Esophagus squamous epithelium (tissue), 5 donors: ENCODE measurements around the gene EBF4. TPM values are rescaled to one million over a fixed set of nuclear protein-coding genes. Genes with fewer than 3 reads are reported as not detected.
A peak's percentile ranks its signal among the peaks of the same experiment; 100 is the strongest.
"Not testable (repeated sequence)": the region's sequence is repeated elsewhere in the genome, so short reads cannot be mapped to it uniquely, and the experiment has no call there.

Experiments
- DNase-seq: peaks from one replicate; lab custom pipeline; 2025; lab: John Stamatoyannopoulos, UW
- H3K27ac ChIP-seq, 4 donors: fragments of 200-600 bp; sonication (generic); one replicate each; pipeline ENCODE4 v1.5.1; 2016 to 2019; ENCODE audit warnings: mild to moderate bottlenecking in 1 of 4
- H3K27me3 ChIP-seq, 4 donors: fragments of 200-600 bp; sonication (generic); 1 replicate in 3 of 4; 2 replicates in 1 of 4; pipeline versions ENCODE4 v1.5.1 to v1.6.0; 2017 to 2021; ENCODE audit warnings: antibody characterized with exemption in 1 of 4
- H3K36me3 ChIP-seq, 3 donors: fragments of 200-600 bp; sonication (generic); one replicate each; pipeline ENCODE4 v1.5.1; 2016 to 2019
- H3K4me1 ChIP-seq, 3 donors: fragments of 200-600 bp; sonication (generic); one replicate each; pipeline ENCODE4 v1.5.1; 2017 to 2019
- H3K4me3 ChIP-seq, 4 donors: fragments of 200-600 bp; sonication (generic); 1 replicate in 3 of 4; 2 replicates in 1 of 4; pipeline ENCODE4 v1.5.1; 2016 to 2019; ENCODE audit warnings: mild to moderate bottlenecking in 2 of 4, moderate library complexity in 1 of 4
- H3K9me3 ChIP-seq, 3 donors: fragments of 200-600 bp; sonication (generic); one replicate each; pipeline ENCODE4 v1.5.1; 2016 to 2019
- CTCF ChIP-seq, 6 experiments: fragments of 450-650 bp in 4 of 6; fragments of 200-600 bp in 2 of 6; sonication (generic) in 2 of 6; IDR thresholded peaks; one replicate each; pipeline ENCODE4 v1.5.1; 2016 to 2019; ENCODE audit warnings: antibody characterized with exemption in 6 of 6, mild to moderate bottlenecking in 4 of 6, moderate library complexity in 4 of 6
- POLR2A ChIP-seq, 4 donors: fragments of 450-650 bp; IDR thresholded peaks; one replicate each; pipeline ENCODE4 v1.6.1; 2017; ENCODE audit warnings: antibody characterized with exemption in 4 of 4, mild to moderate bottlenecking in 4 of 4, moderate library complexity in 3 of 4
- WGBS, 2 donors: methylation state at CpG; one replicate each; pipeline ENCODE4 v1.1.5; 2018; 5-methylcytosine and 5-hydroxymethylcytosine counted together
- intact Hi-C: fragments of 100-400 bp; cut with DNase I; formaldehyde crosslinking; loops from one replicate; pipeline ENCODE4 v1.15.0; 2022
- total RNA-seq, 4 donors: library from RNA; depleted of rRNA; stranded (reverse); fragments of >200 nt; gene quantifications; one replicate each; pipeline ENCODE4 v1.1.0, GENCODE V29; 2016
- donor health status: DM: yes; HTN: yes; CAD: no.

Gene EBF4
- total RNA-seq, 4 donors from 2014 or later: 3.2 to 10.4 (median 7.2) TPM

GRCh38 chr20:2694008-2694471 is 1.5 kb downstream of the EBF4 start:
- Histone ChIP-seq H3K4me1 (peaks cover 6 to 27% (median 14%) of the 10 kb centered on the region in 3 donors), H3K4me3 (peak overlapping the region in 3 of 4 donors; percentile 33 to 71 (median 61)), H3K27ac (no peak overlapping the region), H3K36me3 (no peaks in the 10 kb centered on the region), H3K27me3 (peaks cover 0 to 67% (median 6%) of the 10 kb centered on the region in 4 donors), H3K9me3 (no peaks in the 10 kb centered on the region)
- WGBS, 2 donors: 42% methylated on average over 10 of the region's 23 CpGs; no CpG with 5 or more reads in 1 of the 2 donors
- intact Hi-C loops: no loop called here
- no peak for DNase-seq
- TF ChIP-seq CTCF (IDR thresholded peaks at IDR 0.05): no peak
- no peak for TF ChIP-seq POLR2A (IDR thresholded peaks at IDR 0.05)

- WGBS, 2 donors: 70 to 81% methylated on average over 12 to 13 of the region's 13 CpGs
- H3K4me1 ChIP-seq: peaks cover 6 to 27% (median 14%) of the 10 kb centered on the region in 3 donors
- H3K27me3 ChIP-seq: peaks cover 0 to 67% (median 6%) of the 10 kb centered on the region in 4 donors
- no peaks in the 10 kb centered on the region for H3K36me3 ChIP-seq
- H3K27ac ChIP-seq: no peak overlapping the region
- no peak for DNase-seq
- no peak for TF ChIP-seq POLR2A (IDR thresholded peaks at IDR 0.05)
- TF ChIP-seq CTCF (IDR thresholded peaks at IDR 0.05): no peak
- intact Hi-C loops: no loop called here
- no peak overlapping the region for H3K4me3 ChIP-seq
- H3K9me3 ChIP-seq: no peaks in the 10 kb centered on the region
Observed at GRCh38 chr20:2694519-2694918, 1.9 kb downstream of the EBF4 start.

- Histone ChIP-seq H3K27ac (no peak overlapping the region), H3K27me3 (peaks cover 0 to 67% (median 6%) of the 10 kb centered on the region in 4 donors), H3K9me3 (no peaks in the 10 kb centered on the region), H3K36me3 (no peaks in the 10 kb centered on the region), H3K4me3 (no peak overlapping the region), H3K4me1 (peaks cover 6 to 27% (median 14%) of the 10 kb centered on the region in 3 donors)
- intact Hi-C loops: no loop called here
- no peak for TF ChIP-seq CTCF (IDR thresholded peaks at IDR 0.05)
- TF ChIP-seq POLR2A (IDR thresholded peaks at IDR 0.05): no peak
- WGBS, 2 donors: 80 to 84% methylated on average over 13 of the region's 13 CpGs
- DNase-seq: no peak
Observed at GRCh38 chr20:2695206-2695983, 2.8 kb downstream of the EBF4 start.

- H3K9me3 ChIP-seq, intact Hi-C loops, H3K4me3 ChIP-seq, DNase-seq, H3K27ac ChIP-seq, H3K36me3 ChIP-seq: not testable (repeated sequence)
- peaks cover 0 to 73% (median 6%) of the 10 kb centered on the region in 4 donors for H3K27me3 ChIP-seq
- H3K4me1 ChIP-seq: peaks cover 6 to 27% (median 14%) of the 10 kb centered on the region in 3 donors
- 87 to 91% methylated on average over 6 to 12 of the region's 12 CpGs for WGBS, 2 donors
Observed at GRCh38 chr20:2695984-2696525, 3.5 kb downstream of the EBF4 start.

- H3K36me3 ChIP-seq: no peaks in the 10 kb centered on the region
- no peaks in the 10 kb centered on the region for H3K9me3 ChIP-seq
- no peak overlapping the region for H3K4me3 ChIP-seq
- intact Hi-C loops: no loop called here
- H3K27ac ChIP-seq: no peak overlapping the region
- 85 to 86% methylated on average over 5 to 6 of the region's 9 CpGs for WGBS, 2 donors
- no peak for DNase-seq
- peaks cover 6 to 24% (median 11%) of the 10 kb centered on the region in 3 donors for H3K4me1 ChIP-seq
- no peak for TF ChIP-seq POLR2A (IDR thresholded peaks at IDR 0.05)
- no peak for TF ChIP-seq CTCF (IDR thresholded peaks at IDR 0.05)
- H3K27me3 ChIP-seq: peaks cover 0 to 72% (median 6%) of the 10 kb centered on the region in 4 donors
Observed at GRCh38 chr20:2696646-2697045, 4.1 kb downstream of the EBF4 start.
